ENCODE measurements around the gene CHD2. TPM values are rescaled to one million over a fixed set of nuclear protein-coding genes. Genes with fewer than 3 reads are reported as not detected.
"Not testable (repeated sequence)": the region's sequence is repeated elsewhere in the genome, so short reads cannot be mapped to it uniquely, and the experiment has no call there.

CHD2 gene
- total RNA-seq, 4 donors from 2014 or later: 149 to 299 (median 213) TPM

DNA sequence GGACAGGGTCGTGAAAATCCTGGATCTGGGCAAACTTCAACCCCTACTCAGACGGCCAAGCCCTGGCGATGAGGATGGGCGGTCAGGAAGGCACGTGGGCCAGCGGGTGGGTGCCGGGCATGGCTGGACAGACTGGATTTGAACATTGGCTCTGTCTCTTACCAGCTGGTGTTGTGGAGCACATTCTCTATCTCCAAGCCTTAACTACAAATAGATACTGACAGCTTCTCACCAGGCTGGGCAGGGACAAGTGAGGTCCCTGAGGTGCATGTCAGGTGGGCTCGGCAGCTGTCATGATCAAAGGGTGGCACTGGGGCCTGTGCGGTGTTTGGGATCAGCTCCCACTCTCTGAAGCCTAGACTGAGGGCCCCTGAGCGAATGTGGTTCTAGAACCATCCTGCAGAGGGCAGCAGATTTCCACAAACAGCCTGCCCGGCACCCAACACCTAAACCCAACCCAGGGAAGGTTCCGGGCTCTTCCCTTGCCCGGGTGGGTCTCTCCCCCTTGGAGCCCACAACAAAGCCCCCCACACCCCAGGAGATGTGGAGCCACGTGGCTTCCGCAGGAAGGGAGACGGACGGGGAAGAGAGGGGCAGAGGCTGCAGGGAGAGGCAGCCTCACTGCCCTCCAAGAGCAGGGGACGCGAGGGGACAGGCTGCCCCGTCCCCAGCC lies 130.4 kb downstream of the CHD2 start:
- Histone ChIP-seq H3K36me3 (peaks cover 10 to 13% of the 10 kb centered on the region in 2 donors), H3K4me1 (peaks cover 7 to 41% of the 10 kb centered on the region in 2 donors), H3K4me3 (replicated peaks in 1 of 3) (no peak overlapping the region), H3K27ac (peak overlapping the region in 2 of 3 donors; percentile 66 to 76), H3K9me3 (no peaks in the 10 kb centered on the region), H3K27me3 (no peaks in the 10 kb centered on the region)
- WGBS, 2 donors: 16 to 27% methylated on average over 14 to 17 of the region's 20 CpGs
- TF ChIP-seq, protein P1, sequence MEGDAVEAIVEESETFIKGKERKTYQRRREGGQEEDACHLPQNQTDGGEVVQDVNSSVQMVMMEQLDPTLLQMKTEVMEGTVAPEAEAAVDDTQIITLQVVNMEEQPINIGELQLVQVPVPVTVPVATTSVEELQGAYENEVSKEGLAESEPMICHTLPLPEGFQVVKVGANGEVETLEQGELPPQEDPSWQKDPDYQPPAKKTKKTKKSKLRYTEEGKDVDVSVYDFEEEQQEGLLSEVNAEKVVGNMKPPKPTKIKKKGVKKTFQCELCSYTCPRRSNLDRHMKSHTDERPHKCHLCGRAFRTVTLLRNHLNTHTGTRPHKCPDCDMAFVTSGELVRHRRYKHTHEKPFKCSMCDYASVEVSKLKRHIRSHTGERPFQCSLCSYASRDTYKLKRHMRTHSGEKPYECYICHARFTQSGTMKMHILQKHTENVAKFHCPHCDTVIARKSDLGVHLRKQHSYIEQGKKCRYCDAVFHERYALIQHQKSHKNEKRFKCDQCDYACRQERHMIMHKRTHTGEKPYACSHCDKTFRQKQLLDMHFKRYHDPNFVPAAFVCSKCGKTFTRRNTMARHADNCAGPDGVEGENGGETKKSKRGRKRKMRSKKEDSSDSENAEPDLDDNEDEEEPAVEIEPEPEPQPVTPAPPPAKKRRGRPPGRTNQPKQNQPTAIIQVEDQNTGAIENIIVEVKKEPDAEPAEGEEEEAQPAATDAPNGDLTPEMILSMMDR (IDR thresholded peaks at IDR 0.05): peak; percentile 63 to 87 (median 78)
- TF ChIP-seq POLR2A (IDR thresholded peaks at IDR 0.05): no peak
- intact Hi-C loops (cut with DNase I): loop anchor here (10.0 kb wide), 1 partner anchor 964 kb away; no protein-coding TSS in a partner anchor
- peak; percentile 67 to 69 for DNase-seq

DNA sequence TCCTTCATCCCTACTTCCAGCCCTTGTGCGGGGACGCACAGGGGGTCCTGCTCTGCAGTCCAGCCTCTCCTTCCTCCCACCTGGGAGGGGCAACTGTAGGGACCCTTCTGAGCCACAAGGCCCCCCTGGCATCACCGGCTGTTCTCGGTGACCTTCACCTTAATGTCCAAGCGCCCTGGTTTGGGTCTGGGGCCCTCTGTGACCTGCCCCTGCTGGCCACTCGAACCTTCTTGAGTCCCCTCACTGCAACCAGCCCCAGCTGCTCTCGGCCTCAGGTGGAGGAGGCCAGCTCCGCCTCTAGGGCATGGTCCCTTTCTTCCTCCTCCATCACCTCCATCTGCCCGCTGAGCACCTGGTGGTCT lies 131.0 kb downstream of the CHD2 start:
- Histone ChIP-seq H3K27me3 (no peaks in the 10 kb centered on the region), H3K27ac (no peak overlapping the region), H3K4me1 (peaks cover 7 to 41% of the 10 kb centered on the region in 2 donors), H3K4me3 (replicated peaks in 1 of 3) (no peak overlapping the region), H3K9me3 (no peaks in the 10 kb centered on the region), H3K36me3 (peaks cover 6 to 8% of the 10 kb centered on the region in 2 donors)
- DNase-seq: no peak
- TF ChIP-seq, protein P1 (IDR thresholded peaks at IDR 0.05): no peak
- TF ChIP-seq POLR2A (IDR thresholded peaks at IDR 0.05): no peak
- 66 to 75% methylated on average over 7 to 9 of the region's 9 CpGs for WGBS, 2 donors
- intact Hi-C loops (cut with DNase I): loop anchor here (10.0 kb wide), 1 partner anchor 964 kb away; no protein-coding TSS in a partner anchor

DNA sequence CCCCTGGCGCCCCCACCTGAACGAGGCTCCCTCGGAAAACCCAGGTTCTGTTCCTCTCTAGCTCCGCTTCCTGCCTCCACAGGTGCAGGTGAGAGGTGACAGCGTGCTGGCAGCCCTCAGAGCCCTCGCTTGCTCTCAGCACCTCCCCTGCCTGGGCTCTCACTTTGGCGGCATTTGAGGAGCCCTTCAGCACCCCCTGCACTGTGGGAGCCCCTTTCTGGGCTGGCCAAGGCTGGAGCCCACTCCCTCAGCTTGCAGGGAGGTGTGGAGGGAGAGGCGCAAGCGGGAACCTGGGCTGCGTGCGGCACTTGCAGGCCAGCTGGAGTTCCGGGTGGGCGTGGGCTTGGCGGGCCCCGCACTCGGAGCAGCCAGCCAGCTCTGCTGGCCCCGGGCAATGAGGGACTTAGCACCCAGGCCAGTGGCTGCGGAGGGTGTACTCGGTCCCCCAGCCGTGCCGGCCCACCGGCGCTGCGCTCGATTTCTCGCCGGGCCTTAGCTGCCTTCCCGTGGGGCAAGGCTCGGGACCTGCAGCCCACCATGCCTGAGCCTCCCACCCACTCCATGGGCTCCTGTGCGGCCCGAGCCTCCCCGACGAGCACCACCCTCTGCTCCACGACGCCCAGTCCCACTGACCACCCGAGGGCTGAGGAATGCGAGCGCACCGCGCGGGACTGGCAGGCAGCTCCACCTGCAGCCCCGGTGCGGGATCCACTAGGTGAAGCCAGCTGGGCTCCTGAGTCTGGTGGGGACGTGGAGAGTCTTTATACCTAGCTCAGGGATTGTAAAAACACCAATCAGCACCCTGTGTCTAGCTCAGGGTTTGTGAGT lies 131.6 kb downstream of the CHD2 start:
- 88 to 96% methylated on average over 18 to 44 of the region's 44 CpGs for WGBS, 2 donors
- H3K4me3 ChIP-seq (replicated peaks in 1 of 3); H3K36me3 ChIP-seq; DNase-seq; H3K9me3 ChIP-seq; H3K27ac ChIP-seq; H3K27me3 ChIP-seq: not testable (repeated sequence)
- peaks cover 7 to 41% of the 10 kb centered on the region in 2 donors for H3K4me1 ChIP-seq
- intact Hi-C loops (cut with DNase I): loop anchor here (10.0 kb wide), 1 partner anchor 963 kb away; no protein-coding TSS in a partner anchor

DNA sequence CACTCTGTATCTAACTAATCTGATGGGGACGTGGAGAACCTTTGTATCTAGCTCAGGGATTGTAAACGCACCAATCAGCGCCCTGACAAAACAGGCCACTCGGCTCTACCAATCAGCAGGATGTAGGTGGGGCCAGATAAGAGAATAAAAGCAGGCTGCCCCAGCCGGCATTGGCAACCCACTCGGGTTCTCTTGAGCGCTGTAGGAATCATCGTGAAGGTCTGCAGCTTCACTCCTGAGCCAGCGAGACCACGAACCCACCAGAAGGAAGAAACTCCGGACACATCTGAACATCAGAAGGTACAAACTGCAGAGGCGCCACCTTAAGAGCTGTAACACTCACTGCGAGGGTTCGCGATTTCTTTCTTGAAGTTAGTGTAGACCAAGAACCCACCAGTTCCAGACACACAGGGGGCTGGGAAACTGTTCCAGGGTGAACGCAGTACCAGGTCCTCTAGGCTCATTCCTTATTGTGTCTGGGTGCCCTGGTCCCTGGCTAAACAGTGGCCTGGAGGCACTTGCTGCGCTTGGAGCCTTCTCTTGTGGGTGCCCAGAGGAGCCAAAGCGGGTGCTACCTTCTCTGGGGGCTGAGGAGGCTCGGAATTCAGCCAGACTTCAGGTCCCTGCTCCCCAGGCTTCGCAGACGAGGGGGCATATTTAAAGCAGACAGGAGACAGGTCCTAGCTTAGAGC lies 132.5 kb downstream of the CHD2 start:
- DNase-seq; H3K9me3 ChIP-seq; H3K4me3 ChIP-seq (replicated peaks in 1 of 3); H3K27me3 ChIP-seq; H3K36me3 ChIP-seq; H3K27ac ChIP-seq: not testable (repeated sequence)
- WGBS, 2 donors: 91 to 94% methylated on average over 20 to 21 of the region's 21 CpGs
- H3K4me1 ChIP-seq: peaks cover 7 to 34% of the 10 kb centered on the region in 2 donors
- intact Hi-C loops (cut with DNase I): loop anchor here (10.0 kb wide), 1 partner anchor 962 kb away; no protein-coding TSS in a partner anchor

DNA sequence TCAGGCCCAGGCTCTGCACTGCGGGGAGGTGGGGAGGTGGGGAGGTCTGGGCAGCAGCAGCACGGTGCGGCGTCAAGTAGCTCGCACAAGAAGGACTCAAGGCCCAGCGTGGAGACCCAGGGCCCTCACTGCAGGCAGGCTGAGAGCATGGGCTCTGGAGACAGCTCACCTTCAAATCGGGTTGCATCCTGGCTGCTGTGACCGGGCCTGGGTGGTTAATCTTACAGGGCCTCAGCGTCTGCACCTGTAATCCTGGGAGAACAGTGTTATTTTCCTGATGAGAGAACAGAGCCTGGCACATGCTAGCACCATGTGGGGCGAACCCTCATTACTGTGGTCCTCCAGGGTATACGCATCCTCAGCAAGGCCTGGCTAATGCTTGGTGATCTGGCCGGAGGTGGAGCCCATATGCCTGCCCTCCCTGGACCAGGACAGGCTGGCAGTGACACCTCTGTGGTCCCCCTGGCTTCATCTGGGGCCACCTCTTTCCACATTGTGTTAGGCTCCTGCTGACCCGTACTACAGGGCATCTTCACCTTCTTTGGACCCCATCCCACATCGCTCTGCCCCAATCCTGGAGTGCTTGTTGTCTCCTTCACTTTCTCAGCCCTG lies 133.4 kb downstream of the CHD2 start:
- peaks cover under 1 to 25% of the 10 kb centered on the region in 2 donors for H3K4me1 ChIP-seq
- no peaks in the 10 kb centered on the region for H3K27me3 ChIP-seq
- no peaks in the 10 kb centered on the region for H3K36me3 ChIP-seq
- intact Hi-C loops (cut with DNase I): loop anchor here (10.0 kb wide), 1 partner anchor 961 kb away; no protein-coding TSS in a partner anchor
- no peak overlapping the region for H3K4me3 ChIP-seq (replicated peaks in 1 of 3)
- WGBS, 2 donors: 84 to 86% methylated on average over 7 to 14 of the region's 14 CpGs
- DNase-seq: no peak
- no peaks in the 10 kb centered on the region for H3K9me3 ChIP-seq
- H3K27ac ChIP-seq: no peak overlapping the region
- TF ChIP-seq POLR2A (IDR thresholded peaks at IDR 0.05): no peak
- TF ChIP-seq, protein P1 (IDR thresholded peaks at IDR 0.05): no peak

All from thyroid gland (tissue), 4 donors.